WTC11 (cell line): ENCODE data around the gene TULP3. TPM values are rescaled to one million over a fixed set of nuclear protein-coding genes. Genes with fewer than 3 reads are reported as not detected.

ENCODE experiments used
- ARID4B ChIP-seq: sonication (generic); formaldehyde crosslinking; IDR thresholded peaks from 2 replicates; pipeline ENCODE4 v1.8.0; 2023; ENCODE audit warnings: missing genetic modification reagents, mild to moderate bottlenecking, borderline replicate concordance
- CTCF ChIP-seq: fragments of 200-600 bp; IDR thresholded peaks from 2 replicates; pipeline ENCODE4 v1.8.0; 2022; ENCODE audit warnings: antibody characterized with exemption
- FOXP4 ChIP-seq: sonication (generic); formaldehyde crosslinking; IDR thresholded peaks from 2 replicates; pipeline ENCODE4 v1.8.0; 2022; ENCODE audit warnings: mild to moderate bottlenecking, missing genetic modification reagents
- GRHL2 ChIP-seq: fragments of 250-450 bp; sonication (Bioruptor Pico); IDR thresholded peaks from 2 replicates; pipeline ENCODE4 v1.8.0; 2022; ENCODE audit warnings: mild to moderate bottlenecking, moderate library complexity; ENCODE audit not compliant: insufficient replicate concordance, severe bottlenecking
- PRDM15 ChIP-seq: sonication (generic); formaldehyde crosslinking; IDR thresholded peaks from 2 replicates; pipeline ENCODE4 v1.8.0; 2022; ENCODE audit warnings: missing genetic modification reagents
- TEAD1 ChIP-seq: sonication (generic); formaldehyde crosslinking; IDR thresholded peaks from 2 replicates; pipeline ENCODE4 v1.8.0; 2022; ENCODE audit warnings: mild to moderate bottlenecking, missing genetic modification reagents
- USF1 ChIP-seq: sonication (generic); formaldehyde crosslinking; IDR thresholded peaks from 2 replicates; pipeline ENCODE4 v1.8.0; 2022; ENCODE audit warnings: mild to moderate bottlenecking, missing genetic modification reagents
- ZNF263 ChIP-seq: sonication (generic); formaldehyde crosslinking; IDR thresholded peaks from 2 replicates; pipeline ENCODE4 v1.8.1; 2022; ENCODE audit warnings: low read depth, mild to moderate bottlenecking, moderate library complexity, missing genetic modification reagents
- ZNF512 ChIP-seq: sonication (generic); formaldehyde crosslinking; IDR thresholded peaks from 2 replicates; pipeline ENCODE4 v1.8.1; 2022; ENCODE audit warnings: missing genetic modification reagents, borderline replicate concordance
- total RNA-seq: library from RNA; stranded (reverse); gene quantifications from 3 replicates; pipeline ENCODE4 v1.2.3, GENCODE V29; 2021
- TF ChIP-seq, protein P1 (sequence below): sonication (generic); formaldehyde crosslinking; IDR thresholded peaks from 2 replicates; pipeline ENCODE4 v1.8.1; 2023; ENCODE audit warnings: mild to moderate bottlenecking, missing genetic modification reagents

TULP3 gene
- total RNA-seq, 1 experiment from 2014 or later, result 17.4 TPM

DNA sequence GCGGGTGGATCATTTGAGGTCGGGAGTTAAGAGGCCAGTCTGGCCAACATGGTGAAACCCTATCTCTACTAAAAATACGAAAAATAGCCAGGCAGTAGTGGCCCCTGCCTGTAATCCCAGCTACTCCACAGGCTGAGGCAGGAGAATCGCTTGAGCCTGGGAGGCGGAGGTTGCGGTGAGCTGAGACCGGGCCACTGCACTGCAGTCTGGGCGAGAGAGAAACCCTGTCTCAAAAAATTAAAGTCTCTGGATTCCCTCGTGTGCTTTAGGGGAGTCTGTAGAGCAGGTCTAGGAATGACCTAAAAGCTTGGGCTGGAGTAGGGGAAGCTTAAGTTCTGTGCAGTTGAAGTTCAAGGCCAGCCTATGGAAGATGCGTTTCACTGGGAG, 697 bp upstream of the TULP3 start (continued):
- TF ChIP-seq ARID4B (CRISPR knock-in tag) (no peak), GRHL2 (CRISPR knock-in tag) (no peak), PRDM15 (CRISPR knock-in tag) (no peak), USF1 (CRISPR knock-in tag) (no peak), FOXP4 (CRISPR knock-in tag) (no peak), ZNF263 (CRISPR knock-in tag) (no peak), CTCF (no peak), TEAD1 (CRISPR knock-in tag) (no peak), ZNF512 (CRISPR knock-in tag) (no peak)
- TF ChIP-seq, protein P1, sequence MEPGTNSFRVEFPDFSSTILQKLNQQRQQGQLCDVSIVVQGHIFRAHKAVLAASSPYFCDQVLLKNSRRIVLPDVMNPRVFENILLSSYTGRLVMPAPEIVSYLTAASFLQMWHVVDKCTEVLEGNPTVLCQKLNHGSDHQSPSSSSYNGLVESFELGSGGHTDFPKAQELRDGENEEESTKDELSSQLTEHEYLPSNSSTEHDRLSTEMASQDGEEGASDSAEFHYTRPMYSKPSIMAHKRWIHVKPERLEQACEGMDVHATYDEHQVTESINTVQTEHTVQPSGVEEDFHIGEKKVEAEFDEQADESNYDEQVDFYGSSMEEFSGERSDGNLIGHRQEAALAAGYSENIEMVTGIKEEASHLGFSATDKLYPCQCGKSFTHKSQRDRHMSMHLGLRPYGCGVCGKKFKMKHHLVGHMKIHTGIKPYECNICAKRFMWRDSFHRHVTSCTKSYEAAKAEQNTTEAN (CRISPR knock-in tag), result no peak
